Hepatocyte (in vitro differentiated cells): ENCODE results near the gene DNAJC12.

Experiments used
- CTCF ChIP-seq: fragments of 200-600 bp; sonication (generic); IDR thresholded peaks from 2 replicates; pipeline ENCODE4 v1.5.1; 2016; ENCODE audit warnings: antibody characterized with exemption, mild to moderate bottlenecking; ENCODE audit not compliant: poor library complexity
- EZH2 ChIP-seq: fragments of 200-600 bp; sonication (generic); IDR thresholded peaks from 2 replicates; pipeline ENCODE4 v1.6.1; 2016; ENCODE audit warnings: antibody characterized with exemption, mild to moderate bottlenecking, borderline replicate concordance
- EZH2phosphoT487 ChIP-seq: fragments of 200-600 bp; sonication (generic); IDR thresholded peaks from one replicate; pipeline ENCODE4 v1.6.1; 2018; ENCODE audit warnings: antibody characterized with exemption, mild to moderate bottlenecking, low read depth, moderate library complexity; ENCODE audit not compliant: unreplicated experiment, severe bottlenecking

GRCh38 chr10:67771200-67771599, 66.8 kb downstream of the DNAJC12 start:
- no peak for TF ChIP-seq CTCF
- no peak for TF ChIP-seq EZH2
- no peak for TF ChIP-seq EZH2phosphoT487
